Endothelial cell of umbilical vein (primary cell): Measurements from ENCODE around the gene RNPEPL1. TPM values are rescaled to one million over a fixed set of nuclear protein-coding genes. Genes with fewer than 3 reads are reported as not detected.

Experiments
- BruUV-seq: library from RNA; stranded (reverse); fragments of 400-500 nt; replicated peaks from 2 replicates; lab custom pipeline; 2021; lab: Mats Ljungman, UMichigan
- CTCF ChIA-PET: fragments of 300-600, 350-600 bp; sonication (Branson Sonifier 250); formaldehyde crosslinking; loops from one replicate; lab custom pipeline; 2021; ENCODE audit warnings: antibody characterized with exemption, inconsistent platforms; lab: Charles Lee
- POLR2A ChIA-PET: fragments of 300-600, 350-600 bp; sonication (Branson Sonifier 250); formaldehyde crosslinking; loops from one replicate; lab custom pipeline; 2021; ENCODE audit warnings: antibody characterized with exemption, inconsistent platforms; lab: Charles Lee
- DNase-seq: peaks from one replicate; pipeline ENCODE4 v3.0.0-alpha.2; 2011; ENCODE audit warnings: low read depth, low spot score
- FAIRE-seq: peaks from 2 replicates; lab custom pipeline; 2011; peaks lifted over from hg19 to GRCh38; lab: Jason Lieb, UNC
- H2AFZ ChIP-seq: 2 replicates; pipeline ENCODE4 v1.6.0; 2012; ENCODE audit warnings: low read depth, low read length, control low read depth, inconsistent platforms
- H3K27ac ChIP-seq: 2 replicates; pipeline ENCODE4 v1.5.1; 2011; ENCODE audit warnings: low read depth, mild to moderate bottlenecking, control low read depth, low read length, moderate library complexity; ENCODE audit not compliant: insufficient read depth
- H3K27me3 ChIP-seq, 2 experiments: 2 replicates each; pipeline versions ENCODE4 v1.6.0 to v1.6.1; 2011; ENCODE audit warnings: low read length in 2 of 2, mixed read lengths in 1 of 2; ENCODE audit not compliant: control insufficient read depth in 2 of 2, insufficient read depth in 2 of 2
- H3K36me3 ChIP-seq, 2 experiments: 2 replicates in 1 of 2; 3 replicates in 1 of 2; pipeline ENCODE4 v1.5.1; 2011; ENCODE audit warnings: low read length in 2 of 2, mild to moderate bottlenecking in 1 of 2, moderate library complexity in 1 of 2; ENCODE audit not compliant: control insufficient read depth in 2 of 2, insufficient read depth in 2 of 2; ENCODE audit errors: extremely low read depth in 1 of 2
- H3K4me1 ChIP-seq: 3 replicates; pipeline ENCODE4 v1.5.1; 2011; ENCODE audit warnings: mild to moderate bottlenecking, low read length; ENCODE audit not compliant: control insufficient read depth, insufficient read depth; ENCODE audit errors: extremely low read depth
- H3K4me2 ChIP-seq: 2 replicates; pipeline ENCODE4 v1.6.1; 2011; ENCODE audit warnings: low read length, control low read depth, mixed read lengths; ENCODE audit not compliant: insufficient read depth
- H3K4me3 ChIP-seq, 3 experiments: fragments of 200-600 bp in 1 of 3; sonication (generic), shearing (Covaris generic) in 1 of 3; replicated peaks in 1 of 3; 2 replicates each; pipeline ENCODE4 v1.5.1; 2011 to 2016; ENCODE audit warnings: control low read depth in 3 of 3, low read length in 3 of 3, mild to moderate bottlenecking in 2 of 3, inconsistent platforms in 1 of 3, low read depth in 1 of 3, moderate library complexity in 1 of 3; ENCODE audit not compliant: insufficient read depth in 1 of 3
- H3K79me2 ChIP-seq: 2 replicates; pipeline ENCODE4 v1.6.0; 2012; ENCODE audit warnings: low read length, inconsistent platforms; ENCODE audit not compliant: control insufficient read depth, insufficient read depth
- H3K9ac ChIP-seq: replicated peaks from 2 replicates; pipeline ENCODE3; 2011; ENCODE audit warnings: low read length, control low read depth; ENCODE audit not compliant: insufficient read depth; ENCODE audit errors: extremely low read depth
- H3K9me1 ChIP-seq: replicated peaks from 3 replicates; pipeline ENCODE4 v1.6.0; 2011; ENCODE audit warnings: mild to moderate bottlenecking, low read length; ENCODE audit not compliant: control insufficient read depth, insufficient read depth; ENCODE audit errors: extremely low read depth
- H3K9me3 ChIP-seq: replicated peaks from 2 replicates; pipeline ENCODE4 v1.5.1; 2012; ENCODE audit warnings: low read length, inconsistent platforms; ENCODE audit not compliant: control insufficient read depth, insufficient read depth
- H4K20me1 ChIP-seq: replicated peaks from 2 replicates; pipeline ENCODE3; 2011; ENCODE audit warnings: mild to moderate bottlenecking, low read length; ENCODE audit not compliant: control insufficient read depth, insufficient read depth; ENCODE audit errors: extremely low read depth
- EZH2 ChIP-seq: IDR thresholded peaks from 2 replicates; pipeline ENCODE4 v1.6.1; 2012; ENCODE audit warnings: borderline replicate concordance, low read depth, mild to moderate bottlenecking, moderate library complexity, low read length, inconsistent platforms; ENCODE audit not compliant: severe bottlenecking
- FOS ChIP-seq: IDR thresholded peaks from 2 replicates; pipeline ENCODE4 v1.6.1; 2011; ENCODE audit warnings: mild to moderate bottlenecking, low read length, moderate library complexity, borderline replicate concordance; ENCODE audit not compliant: insufficient read depth
- GATA2 ChIP-seq: IDR thresholded peaks from 2 replicates; pipeline ENCODE4 v1.7.0; 2011; ENCODE audit warnings: low read depth, mild to moderate bottlenecking, moderate library complexity, mixed read lengths, low read length; ENCODE audit not compliant: insufficient read length, insufficient read depth
- JUN ChIP-seq: IDR thresholded peaks from 2 replicates; pipeline ENCODE4 v1.6.1; 2011; ENCODE audit warnings: borderline replicate concordance, low read depth; ENCODE audit not compliant: insufficient read length, insufficient read depth
- MYC ChIP-seq: IDR thresholded peaks from one replicate; pipeline ENCODE4 v1.6.1; 2011; ENCODE audit warnings: mild to moderate bottlenecking, low read depth, low read length
- POLR2AphosphoS5 ChIP-seq: IDR thresholded peaks from 2 replicates; pipeline ENCODE4 v1.6.1; 2012; ENCODE audit warnings: low read depth, mild to moderate bottlenecking, control low read depth, low read length, moderate library complexity; ENCODE audit not compliant: insufficient read depth
- dilution Hi-C: fragments of 300-500 bp; cut with MboI; formaldehyde crosslinking; loops from one replicate; pipeline ENCODE4 v1.15.0; 2019; ENCODE audit warnings: low sequenced_read_pairs; ENCODE audit not compliant: extremely low pct_ligation_motif_present
- intact Hi-C: fragments of 100-400 bp; cut with micrococcal nuclease; formaldehyde crosslinking; loops from one replicate; pipeline ENCODE4 v1.10.0; 2022
- polyA plus RNA-seq, 4 experiments: library from polyadenylated mRNA; depleted of rRNA in 3 of 4; stranded (reverse) in 3 of 4; unstranded in 1 of 4; fragments of >200 nt; gene quantifications; 2 replicates each; pipeline versions ENCODE4 v1.2.1 to v1.2.3, GENCODE V29; 2011 to 2012; ENCODE audit warnings: missing spikeins in 1 of 4
- total RNA-seq: library from RNA; stranded (reverse); gene quantifications from 2 replicates; pipeline ENCODE4 v1.2.3, GENCODE V29; 2021
- TF ChIP-seq, protein P1 (sequence below): IDR thresholded peaks from 2 replicates; pipeline ENCODE4 v1.6.1; 2011; ENCODE audit not compliant: insufficient read depth, insufficient read length
- TF ChIP-seq, protein P2 (sequence below), 2 donors: IDR thresholded peaks; 1 replicate in 1 of 2; 2 replicates in 1 of 2; pipeline ENCODE4 v1.5.1; 2011; ENCODE audit warnings: low read length in 2 of 2, mild to moderate bottlenecking in 2 of 2, moderate library complexity in 2 of 2, control low read depth in 1 of 2, inconsistent platforms in 1 of 2, low read depth in 1 of 2; ENCODE audit not compliant: insufficient read depth in 1 of 2; ENCODE audit errors: extremely low read depth in 1 of 2

Gene RNPEPL1
- total and polyA plus RNA-seq, 2 donors (not counting 3 experiments of a cell fraction or from before 2014, with no cell fraction given), result 35.8 to 67.1 TPM

DNA sequence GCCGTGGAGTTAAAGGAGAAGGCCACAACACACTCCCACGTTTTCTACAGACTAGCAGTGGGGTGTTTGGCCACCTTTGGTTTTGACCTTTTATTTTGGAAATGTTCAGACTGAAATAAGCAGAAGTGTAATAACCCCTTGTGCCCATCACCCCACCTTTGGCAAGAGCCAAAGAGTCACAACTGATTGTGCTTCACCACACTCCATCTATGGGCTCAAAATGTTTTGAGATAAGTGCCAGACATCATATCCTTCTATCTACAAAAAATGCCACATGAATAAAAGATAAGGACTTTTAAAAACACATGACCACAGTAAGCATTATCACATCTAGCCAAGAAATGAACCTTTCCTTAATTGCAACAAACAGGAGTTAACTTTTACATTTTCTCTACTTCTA lies 47.1 kb downstream of the RNPEPL1 start:
- no TSS peak for BruUV-seq
- H3K9me3 ChIP-seq, result no peaks in the 10 kb centered on the region
- TF ChIP-seq GATA2, result no peak
- no peak for TF ChIP-seq POLR2AphosphoS5
- TF ChIP-seq MYC, result no peak
- TF ChIP-seq, protein P1, sequence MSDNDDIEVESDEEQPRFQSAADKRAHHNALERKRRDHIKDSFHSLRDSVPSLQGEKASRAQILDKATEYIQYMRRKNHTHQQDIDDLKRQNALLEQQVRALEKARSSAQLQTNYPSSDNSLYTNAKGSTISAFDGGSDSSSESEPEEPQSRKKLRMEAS, result no peak
- TF ChIP-seq EZH2, result no peak
- TF ChIP-seq FOS, result no peak
- TF ChIP-seq, protein P2, sequence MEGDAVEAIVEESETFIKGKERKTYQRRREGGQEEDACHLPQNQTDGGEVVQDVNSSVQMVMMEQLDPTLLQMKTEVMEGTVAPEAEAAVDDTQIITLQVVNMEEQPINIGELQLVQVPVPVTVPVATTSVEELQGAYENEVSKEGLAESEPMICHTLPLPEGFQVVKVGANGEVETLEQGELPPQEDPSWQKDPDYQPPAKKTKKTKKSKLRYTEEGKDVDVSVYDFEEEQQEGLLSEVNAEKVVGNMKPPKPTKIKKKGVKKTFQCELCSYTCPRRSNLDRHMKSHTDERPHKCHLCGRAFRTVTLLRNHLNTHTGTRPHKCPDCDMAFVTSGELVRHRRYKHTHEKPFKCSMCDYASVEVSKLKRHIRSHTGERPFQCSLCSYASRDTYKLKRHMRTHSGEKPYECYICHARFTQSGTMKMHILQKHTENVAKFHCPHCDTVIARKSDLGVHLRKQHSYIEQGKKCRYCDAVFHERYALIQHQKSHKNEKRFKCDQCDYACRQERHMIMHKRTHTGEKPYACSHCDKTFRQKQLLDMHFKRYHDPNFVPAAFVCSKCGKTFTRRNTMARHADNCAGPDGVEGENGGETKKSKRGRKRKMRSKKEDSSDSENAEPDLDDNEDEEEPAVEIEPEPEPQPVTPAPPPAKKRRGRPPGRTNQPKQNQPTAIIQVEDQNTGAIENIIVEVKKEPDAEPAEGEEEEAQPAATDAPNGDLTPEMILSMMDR (IDR thresholded peaks at IDR 0.05; ENCODE audit: extremely low read depth in 1 of 2, insufficient read depth in 1 of 2, low read depth in 1 of 2, low read length in 2 of 2), result no peak
- TF ChIP-seq JUN, result no peak
- H3K4me2 ChIP-seq, result no peak overlapping the region
- H3K9ac ChIP-seq, result no peak overlapping the region
- no peaks in the 10 kb centered on the region for H3K9me1 ChIP-seq
- DNase-seq, result no peak
- ChIA-PET CTCF (no interaction called here), POLR2A (no interaction called here)
- no peak for FAIRE-seq
- H2AFZ ChIP-seq, result no peak overlapping the region
- no peaks in the 10 kb centered on the region for H3K27me3 ChIP-seq
- no peaks in the 10 kb centered on the region for H3K36me3 ChIP-seq
- H4K20me1 ChIP-seq, result no peaks in the 10 kb centered on the region
- no peaks in the 10 kb centered on the region for H3K79me2 ChIP-seq
- H3K4me3 ChIP-seq, result no peak overlapping the region
- intact Hi-C loops (loop anchor here (5.0 kb wide), 1 partner anchor 42 kb away; no protein-coding TSS in a partner anchor), dilution Hi-C loops (no loop called here)
- no peaks in the 10 kb centered on the region for H3K4me1 ChIP-seq
- no peak overlapping the region for H3K27ac ChIP-seq
